Upper lobe of right lung (tissue), 1 donor: ENCODE measurements around the gene POU3F1. TPM values are rescaled to one million over a fixed set of nuclear protein-coding genes. Genes with fewer than 3 reads are reported as not detected.

Experiments
- ATAC-seq: fragments of 200-7000 bp; cut with Tn5 transposase; one replicate; pipeline ENCODE4 v1.9.1; 2020; ENCODE audit warnings: mild to moderate bottlenecking, moderate library complexity
- DNase-seq: peaks from one replicate; pipeline ENCODE4 v3.0.0-alpha.2; 2020
- H3K27ac ChIP-seq: fragments of 200-600 bp; one replicate; pipeline ENCODE4 v1.8.0; 2022
- H3K27me3 ChIP-seq: fragments of 200-600 bp; one replicate; pipeline ENCODE4 v1.8.0; 2022; ENCODE audit warnings: mild to moderate bottlenecking
- H3K36me3 ChIP-seq: fragments of 200-600 bp; one replicate; pipeline ENCODE4 v1.8.0; 2022
- H3K4me1 ChIP-seq: fragments of 200-600 bp; one replicate; pipeline ENCODE4 v1.8.0; 2022
- H3K4me3 ChIP-seq: fragments of 200-600 bp; one replicate; pipeline ENCODE4 v1.8.0; 2022; ENCODE audit warnings: mild to moderate bottlenecking
- H3K9me3 ChIP-seq: fragments of 200-600 bp; one replicate; pipeline ENCODE4 v1.8.0; 2022
- CTCF ChIP-seq: fragments of 200-600 bp; IDR thresholded peaks from one replicate; pipeline ENCODE4 v1.8.0; 2022; ENCODE audit warnings: antibody characterized with exemption
- intact Hi-C: fragments of 100-400 bp; cut with DNase I; formaldehyde crosslinking; loops from one replicate; pipeline ENCODE4 v1.11.0; 2022
- total RNA-seq: library from RNA; stranded (reverse); fragmentation: NEBNext Ultra II Directional; extraction: Animal tissue kit (Norgen Biotek cat#: 25700); gene quantifications from one replicate; pipeline ENCODE4 v1.2.1, GENCODE V29; 2021
- donor health status: DM: no; HTN: yes; CAD: no; lungs with severe emphysema.

Gene POU3F1
- total RNA-seq, 1 donor from 2014 or later = not detected

DNA sequence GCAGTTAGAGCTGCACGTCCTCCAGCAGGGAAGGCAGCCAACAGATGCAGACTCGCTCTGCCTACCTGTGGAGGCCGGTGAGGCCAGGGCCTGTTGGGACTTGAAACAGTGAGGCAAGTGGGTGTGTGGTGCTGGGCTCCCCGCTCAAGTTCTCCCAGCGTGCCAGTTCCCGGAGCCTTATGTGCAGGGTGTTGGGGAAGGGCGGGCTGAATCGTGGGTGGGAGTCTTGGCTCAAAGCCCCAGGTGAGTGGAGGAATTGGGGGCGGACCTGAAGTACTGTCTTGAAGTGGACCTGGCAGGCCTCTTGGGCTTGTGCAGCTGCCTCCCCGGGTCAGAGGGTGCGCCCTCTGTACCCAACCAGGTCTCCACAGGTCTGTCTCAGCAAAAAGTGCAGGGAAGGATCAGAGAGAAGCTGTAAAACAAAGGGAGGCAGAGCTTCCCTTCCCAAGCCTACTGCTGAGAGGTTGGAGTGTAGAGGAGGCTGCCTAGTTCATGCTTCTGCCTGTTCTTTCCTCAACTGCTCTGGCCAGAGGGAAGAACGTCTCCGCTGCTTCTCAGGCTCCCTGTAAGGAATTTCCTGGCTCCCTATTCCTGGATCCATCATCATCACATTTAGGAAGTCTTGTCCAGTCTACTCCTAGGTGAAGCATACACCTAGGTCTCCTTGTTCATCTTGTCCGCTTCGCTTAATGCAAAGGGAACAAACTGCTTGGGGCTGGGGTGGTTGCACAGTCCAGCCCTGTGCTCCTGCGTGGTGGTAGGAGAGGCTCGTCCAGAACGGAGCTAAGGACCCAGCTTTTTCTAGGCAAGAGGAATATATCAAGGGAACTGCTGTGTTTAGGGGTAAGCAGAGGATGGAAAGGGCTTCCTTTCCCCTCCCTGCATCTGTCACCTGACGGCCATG, 19.1 kb downstream of the POU3F1 start:
- ATAC-seq (peak; percentile 54), DNase-seq (peak; percentile 75)
- TF ChIP-seq CTCF = no peak
- Histone ChIP-seq H3K4me1 (peaks cover 22% of the 10 kb centered on the region), H3K27me3 (no peaks in the 10 kb centered on the region), H3K27ac (no peak overlapping the region), H3K4me3 (no peak overlapping the region), H3K9me3 (no peaks in the 10 kb centered on the region), H3K36me3 (peaks cover 37% of the 10 kb centered on the region)
- intact Hi-C loops = loop anchor here (10.0 kb wide), 1 partner anchor 807 kb away; no protein-coding TSS in a partner anchor

- Histone ChIP-seq H3K36me3 (peaks cover 44% of the 10 kb centered on the region), H3K4me3 (no peak overlapping the region), H3K27me3 (no peaks in the 10 kb centered on the region), H3K4me1 (peaks cover 22% of the 10 kb centered on the region), H3K27ac (no peak overlapping the region), H3K9me3 (no peaks in the 10 kb centered on the region)
- DNase-seq (peak; percentile 88), ATAC-seq (peak; percentile 89)
- intact Hi-C loops = loop anchor here (10.0 kb wide), 1 partner anchor 808 kb away; no protein-coding TSS in a partner anchor
- TF ChIP-seq CTCF = peak; percentile 73
Observed at GRCh38 chr1:38026592-38027200, 19.9 kb downstream of the POU3F1 start.

DNA sequence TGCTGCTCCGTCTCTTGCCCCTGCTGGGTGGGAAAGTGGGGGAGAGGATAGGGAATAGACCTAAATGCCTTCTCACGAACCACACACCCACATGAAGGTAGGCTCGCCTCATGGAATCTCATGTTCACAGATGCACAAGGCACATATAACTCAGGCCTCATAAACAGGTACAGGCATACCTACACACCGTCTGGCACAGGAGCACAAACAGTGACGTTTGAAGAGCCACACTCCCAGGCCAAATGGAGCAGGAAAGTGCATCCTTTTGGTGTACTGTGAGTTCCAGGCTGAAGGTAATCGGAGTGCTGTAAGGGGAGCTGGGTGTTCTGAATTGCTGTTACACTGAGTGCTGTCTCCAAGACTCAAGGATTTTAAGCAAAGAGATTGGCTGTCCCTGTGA, 20.9 kb downstream of the POU3F1 start:
- Histone ChIP-seq H3K36me3 (peaks cover 55% of the 10 kb centered on the region), H3K4me1 (peaks cover 18% of the 10 kb centered on the region), H3K27me3 (no peaks in the 10 kb centered on the region), H3K9me3 (no peaks in the 10 kb centered on the region), H3K27ac (no peak overlapping the region), H3K4me3 (no peak overlapping the region)
- no peak for DNase-seq
- TF ChIP-seq CTCF = no peak
- intact Hi-C loops = loop anchor here (10.0 kb wide), 1 partner anchor 809 kb away; no protein-coding TSS in a partner anchor
- no peak for ATAC-seq

GRCh38 chr1:38025233-38025632, 21.4 kb downstream of the POU3F1 start:
- Histone ChIP-seq H3K4me3 (no peak overlapping the region), H3K27ac (no peak overlapping the region), H3K36me3 (peaks cover 59% of the 10 kb centered on the region), H3K9me3 (no peaks in the 10 kb centered on the region), H3K27me3 (no peaks in the 10 kb centered on the region), H3K4me1 (peaks cover 13% of the 10 kb centered on the region)
- no peak for TF ChIP-seq CTCF
- intact Hi-C loops = loop anchor here (10.0 kb wide), 1 partner anchor 810 kb away; no protein-coding TSS in a partner anchor
- ATAC-seq (no peak), DNase-seq (no peak)

DNA sequence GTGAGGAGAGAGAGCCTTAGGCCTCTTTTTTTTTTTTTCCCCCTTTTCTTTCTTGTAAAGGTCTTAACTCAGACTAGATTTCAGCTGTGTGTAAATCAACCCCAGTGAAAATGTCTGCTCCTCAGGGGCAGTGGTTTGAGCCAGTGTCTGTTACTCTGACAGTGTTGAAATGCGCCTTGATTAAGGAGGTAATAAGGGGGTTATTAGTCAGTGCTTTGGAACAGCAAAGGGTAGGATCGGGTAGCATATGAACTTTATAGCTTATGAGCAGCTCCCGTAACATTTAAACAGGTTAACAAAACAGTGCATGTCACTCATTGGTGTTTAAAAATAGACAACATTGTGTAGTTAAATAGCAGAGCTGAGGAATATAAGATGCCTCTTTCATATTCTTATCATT, 23.8 kb downstream of the POU3F1 start:
- Histone ChIP-seq H3K27ac (no peak overlapping the region), H3K4me1 (no peaks in the 10 kb centered on the region), H3K9me3 (no peaks in the 10 kb centered on the region), H3K27me3 (no peaks in the 10 kb centered on the region), H3K36me3 (peaks cover 83% of the 10 kb centered on the region), H3K4me3 (no peak overlapping the region)
- TF ChIP-seq CTCF = no peak
- DNase-seq (no peak), ATAC-seq (no peak)
- intact Hi-C loops = loop anchor here (10.0 kb wide), 1 partner anchor 812 kb away; no protein-coding TSS in a partner anchor
